RWPE1 (cell line): Measurements from ENCODE around the gene H6PD.

Source experiments
- CTCF ChIA-PET: fragments of 350-600 bp; sonication (Branson Sonifier 250); formaldehyde crosslinking; extraction: SDS; loops from one replicate; lab custom pipeline; 2021; lab: Yijun Ruan, JAX
- POLR2A ChIA-PET: fragments of 400-600 bp; formaldehyde crosslinking; extraction: SDS; loops from one replicate; lab custom pipeline; 2020; ENCODE audit warnings: antibody characterized with exemption; ENCODE audit not compliant: low non-redundant PET; lab: Yijun Ruan, JAX
- DNase-seq: peaks from one replicate; pipeline ENCODE4 v3.0.0; 2012; ENCODE audit warnings: low spot score
- H3K27ac ChIP-seq: fragments of 450-650 bp; 2 replicates; pipeline ENCODE4 v1.5.1; 2017
- TF ChIP-seq, protein P1 (sequence below): fragments of 450-650 bp; conservative IDR thresholded peaks from 2 replicates; pipeline ENCODE4 v1.5.1; 2017; ENCODE audit warnings: low read depth, mild to moderate bottlenecking

H6PD gene

DNA sequence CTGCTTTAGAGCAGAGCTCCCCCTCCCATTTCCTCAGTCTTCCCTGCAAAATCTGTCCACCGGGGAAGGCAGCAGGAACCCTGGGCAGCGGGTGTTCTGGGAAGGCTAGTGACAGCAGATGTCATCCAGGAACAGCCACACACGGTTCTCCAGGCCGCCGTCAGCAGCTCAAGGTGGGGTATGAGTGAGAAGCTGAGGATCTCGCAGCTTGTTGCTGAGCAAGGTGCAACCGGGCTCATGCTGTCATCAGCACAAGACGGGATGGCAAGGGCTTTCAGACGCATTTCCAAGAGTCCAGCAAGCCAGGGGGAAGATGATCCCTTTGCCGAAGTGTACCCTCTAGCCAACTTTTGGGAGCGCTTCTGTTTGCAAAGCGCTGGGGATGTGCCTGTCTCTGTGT, 35.1 kb downstream of the H6PD start:
- TF ChIP-seq, protein P1, sequence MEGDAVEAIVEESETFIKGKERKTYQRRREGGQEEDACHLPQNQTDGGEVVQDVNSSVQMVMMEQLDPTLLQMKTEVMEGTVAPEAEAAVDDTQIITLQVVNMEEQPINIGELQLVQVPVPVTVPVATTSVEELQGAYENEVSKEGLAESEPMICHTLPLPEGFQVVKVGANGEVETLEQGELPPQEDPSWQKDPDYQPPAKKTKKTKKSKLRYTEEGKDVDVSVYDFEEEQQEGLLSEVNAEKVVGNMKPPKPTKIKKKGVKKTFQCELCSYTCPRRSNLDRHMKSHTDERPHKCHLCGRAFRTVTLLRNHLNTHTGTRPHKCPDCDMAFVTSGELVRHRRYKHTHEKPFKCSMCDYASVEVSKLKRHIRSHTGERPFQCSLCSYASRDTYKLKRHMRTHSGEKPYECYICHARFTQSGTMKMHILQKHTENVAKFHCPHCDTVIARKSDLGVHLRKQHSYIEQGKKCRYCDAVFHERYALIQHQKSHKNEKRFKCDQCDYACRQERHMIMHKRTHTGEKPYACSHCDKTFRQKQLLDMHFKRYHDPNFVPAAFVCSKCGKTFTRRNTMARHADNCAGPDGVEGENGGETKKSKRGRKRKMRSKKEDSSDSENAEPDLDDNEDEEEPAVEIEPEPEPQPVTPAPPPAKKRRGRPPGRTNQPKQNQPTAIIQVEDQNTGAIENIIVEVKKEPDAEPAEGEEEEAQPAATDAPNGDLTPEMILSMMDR, result no peak
- CTCF ChIA-PET, result interaction anchor here (0.5 to 2.6 kb wide), 3 partner anchors 106 to 226 kb away, joined by 5 to 12 read pairs (median 5); no protein-coding TSS in a partner anchor

DNA sequence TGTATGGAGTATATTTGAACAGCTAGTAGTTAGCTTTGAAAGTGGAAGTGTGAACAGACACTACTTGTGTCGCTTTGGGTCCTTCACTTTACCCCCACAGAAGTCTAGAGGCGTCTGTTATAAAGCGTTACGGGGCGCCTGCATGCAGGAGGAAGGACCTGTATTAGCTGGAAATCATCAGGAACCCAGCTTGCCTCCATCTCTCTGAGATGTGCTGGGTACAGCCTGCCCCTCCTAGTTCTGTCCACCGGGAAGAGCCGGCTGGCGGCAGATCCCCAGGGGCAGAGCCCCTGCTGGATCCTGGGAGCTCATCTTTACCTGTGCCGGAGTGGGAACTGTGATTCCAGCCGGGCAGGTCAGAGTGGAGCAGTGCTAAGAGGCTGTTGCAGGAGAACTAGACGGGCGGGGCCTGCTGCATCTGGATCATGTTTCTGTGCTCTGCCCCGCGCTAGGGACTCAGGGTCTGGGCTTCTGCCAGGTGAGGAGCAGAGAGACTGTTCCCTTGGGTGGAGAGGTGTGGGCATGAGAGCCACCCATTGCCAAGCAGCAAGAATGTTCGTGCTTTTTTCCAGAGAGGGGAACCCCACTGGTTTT, 35.8 kb downstream of the H6PD start:
- peak overlapping the region; percentile 45; the same call in 1 of the 2 replicates for H3K27ac ChIP-seq
- ChIA-PET CTCF (interaction anchor here (0.5 to 2.6 kb wide), 5 partner anchors 105 to 411 kb away, joined by 3 to 12 read pairs (median 5); no protein-coding TSS in a partner anchor), POLR2A (no interaction called here)
- TF ChIP-seq, protein P1, result no peak
- DNase-seq, result no peak

More for the DNA sequence above, 35.1 kb downstream of the H6PD start:
- peak overlapping the region; percentile 45 for H3K27ac ChIP-seq
- POLR2A ChIA-PET, result no interaction called here
- no peak for DNase-seq

DNA sequence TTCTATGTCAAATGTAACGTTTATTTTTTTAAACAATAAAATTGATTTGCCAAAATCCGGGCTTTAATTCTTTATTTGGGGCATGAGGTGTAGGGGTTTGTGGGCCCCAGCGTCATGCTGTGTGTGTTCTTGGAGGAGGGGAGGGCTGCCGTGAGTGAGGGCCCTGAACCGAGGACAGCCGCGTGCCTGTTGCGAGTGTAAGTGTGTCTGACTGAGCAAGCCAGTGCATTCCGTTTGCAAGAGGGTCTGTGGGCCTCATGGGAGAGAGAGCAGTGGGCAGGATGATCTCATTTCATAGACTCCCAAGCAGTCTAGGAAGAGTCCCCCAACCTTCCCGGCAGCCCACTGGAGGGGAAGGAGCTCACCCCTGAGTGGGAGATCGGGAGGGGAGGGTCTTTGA, 36.7 kb downstream of the H6PD start:
- POLR2A ChIA-PET, result no interaction called here
- TF ChIP-seq, protein P1, result no peak
- CTCF ChIA-PET, result interaction anchor here (0.5 to 1.2 kb wide), 2 partner anchors 18 to 410 kb away, joined by 5 to 6 read pairs; no protein-coding TSS in a partner anchor
- H3K27ac ChIP-seq, result peak overlapping the region; percentile 45; the same call in 1 of the 2 replicates
- no peak for DNase-seq

DNA sequence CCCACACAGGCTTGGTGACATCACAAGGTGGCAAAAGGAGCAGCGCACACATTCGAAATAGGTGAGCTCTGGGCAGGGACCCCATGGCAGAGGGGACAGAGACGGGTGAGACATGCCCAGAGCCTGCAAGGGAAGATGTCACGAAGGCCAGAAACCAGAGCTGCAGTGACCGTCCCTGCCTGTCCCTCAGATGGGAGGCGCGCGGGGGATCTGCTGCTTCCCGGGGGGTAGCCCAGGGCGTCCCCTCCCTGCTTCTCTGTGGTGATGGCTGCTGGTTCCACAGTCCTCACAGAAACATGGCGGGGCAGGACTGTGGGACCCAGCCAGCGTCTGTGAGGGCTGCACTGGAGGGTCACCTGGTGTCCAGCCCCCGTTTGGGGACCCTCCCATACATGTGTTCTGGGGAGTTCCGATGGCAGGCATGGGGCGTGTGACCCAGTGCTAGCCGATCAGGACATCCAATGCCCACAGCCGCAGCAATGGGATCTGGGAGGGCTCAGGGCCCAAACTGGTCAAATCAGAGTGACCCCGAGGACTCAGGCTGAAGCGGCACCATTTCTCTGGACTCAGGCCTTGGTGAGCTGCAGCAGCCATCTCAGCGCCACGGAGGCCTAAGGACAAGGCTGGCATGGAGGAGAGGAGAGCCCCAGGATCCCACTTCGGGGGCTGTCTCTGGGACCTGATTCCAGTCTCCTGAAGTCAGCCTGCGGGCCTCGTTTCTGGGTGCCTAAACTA, 37.5 kb downstream of the H6PD start:
- DNase-seq, result no peak
- CTCF ChIA-PET, result interaction anchor here (0.5 to 0.6 kb wide), 2 partner anchors 17 to 1605 kb away, joined by 4 to 6 read pairs; no protein-coding TSS in a partner anchor
- POLR2A ChIA-PET, result no interaction called here
- peak overlapping the region; percentile 8; the same call in 1 of the 2 replicates for H3K27ac ChIP-seq
- TF ChIP-seq, protein P1, result no peak

DNA sequence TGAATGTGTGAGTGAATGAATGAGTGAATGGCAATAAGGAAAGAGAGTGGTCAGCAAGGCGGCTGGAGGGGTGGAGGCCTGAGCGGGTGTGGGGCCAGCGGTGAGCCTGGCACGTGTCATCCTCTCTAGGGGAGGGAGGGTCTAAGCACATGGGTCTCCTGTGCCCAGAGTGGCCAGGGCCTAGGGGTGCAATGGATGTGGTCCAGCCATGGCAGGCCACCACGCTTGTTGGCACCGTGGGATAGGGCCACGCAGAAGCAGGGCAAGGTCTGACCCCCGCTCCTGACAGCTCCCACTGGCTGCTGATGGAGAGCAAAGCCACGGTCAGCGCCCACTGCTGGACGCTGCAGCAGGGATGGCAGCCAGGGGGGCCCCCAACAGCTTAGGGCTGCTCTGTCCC, 38.6 kb downstream of the H6PD start:
- POLR2A ChIA-PET, result no interaction called here
- CTCF ChIA-PET, result interaction anchor here (0.8 to 1.2 kb wide), 2 partner anchors 19 to 363 kb away, joined by 4 to 6 read pairs; no protein-coding TSS in a partner anchor
- peak overlapping the region; percentile 8; the same call in 1 of the 2 replicates for H3K27ac ChIP-seq
- TF ChIP-seq, protein P1, result no peak
- DNase-seq, result no peak

DNA sequence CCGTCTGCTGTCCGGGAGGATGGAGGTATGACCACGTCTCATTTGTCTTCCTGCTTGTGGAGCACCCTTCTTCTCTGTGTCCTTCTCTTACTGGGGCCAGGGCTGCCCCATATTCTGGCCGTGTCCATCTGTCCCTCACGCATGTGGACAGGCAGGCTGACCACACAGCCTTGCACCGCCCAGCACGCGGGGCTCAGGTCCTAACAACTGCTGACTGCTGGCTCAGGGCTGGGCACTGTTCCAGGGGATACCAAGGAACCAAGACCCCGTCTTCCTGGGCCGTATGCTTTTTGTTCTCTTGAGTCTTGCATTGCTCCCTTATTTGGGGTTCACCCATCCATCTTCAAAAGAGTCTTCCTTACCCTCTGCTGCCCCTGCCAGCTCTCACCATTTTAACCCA, 40.6 kb downstream of the H6PD start:
- CTCF ChIA-PET, result interaction anchor here (0.6 kb wide), 2 partner anchors 152 to 620 kb away, joined by 3 read pairs; no protein-coding TSS in a partner anchor
- TF ChIP-seq, protein P1, result no peak
- peak overlapping the region; percentile 61 for H3K27ac ChIP-seq
- no peak for DNase-seq
- POLR2A ChIA-PET, result no interaction called here
